HFFc6 (cell line): ENCODE data around the gene DDAH1. TPM values are rescaled to one million over a fixed set of nuclear protein-coding genes. Genes with fewer than 3 reads are reported as not detected.
A peak's percentile ranks its signal among the peaks of the same experiment; 100 is the strongest.

Experiments
- DNase-seq: peaks from one replicate; pipeline ENCODE4 v3.0.0-alpha.2; 2018
- H3K27ac Mint-ChIP-seq: 2 replicates; pipeline ENCODE4 v1.8.0; 2020; ENCODE audit warnings: mild to moderate bottlenecking, mixed read lengths
- H3K27me3 Mint-ChIP-seq: 2 replicates; pipeline ENCODE4 v1.8.0; 2021; ENCODE audit warnings: mild to moderate bottlenecking, moderate library complexity, mixed read lengths; ENCODE audit not compliant: insufficient read depth
- H3K36me3 Mint-ChIP-seq: 2 replicates; pipeline ENCODE4 v1.8.0; 2021; ENCODE audit warnings: low read depth, mixed read lengths
- H3K4me1 Mint-ChIP-seq: 2 replicates; pipeline ENCODE4 v1.8.0; 2020; ENCODE audit warnings: low read depth, mixed read lengths
- H3K4me3 Mint-ChIP-seq: 2 replicates; pipeline ENCODE4 v1.8.0; 2020; ENCODE audit warnings: mild to moderate bottlenecking, moderate library complexity, mixed read lengths
- H3K9me3 Mint-ChIP-seq: 2 replicates; pipeline ENCODE4 v1.8.0; 2020; ENCODE audit warnings: mild to moderate bottlenecking, mixed read lengths
- total RNA-seq, 6 experiments: library from RNA; stranded (reverse); fragmentation: NEBNext Ultra II Directional; extraction: Animal tissue kit (Norgen Biotek cat#: 25700); gene quantifications; 2 replicates in 1 of 6; 3 replicates in 5 of 6; pipeline ENCODE4 v1.2.3, GENCODE V29; 2021
- TF ChIP-seq, protein P1 (sequence below): fragments of 200-600 bp; sonication (generic); IDR thresholded peaks from 2 replicates; pipeline ENCODE4 v1.5.0; 2021; ENCODE audit warnings: antibody characterized with exemption, mild to moderate bottlenecking

Gene DDAH1
- total RNA-seq, 6 experiments from 2014 or later, result 235 to 320 (median 277) TPM

DNA sequence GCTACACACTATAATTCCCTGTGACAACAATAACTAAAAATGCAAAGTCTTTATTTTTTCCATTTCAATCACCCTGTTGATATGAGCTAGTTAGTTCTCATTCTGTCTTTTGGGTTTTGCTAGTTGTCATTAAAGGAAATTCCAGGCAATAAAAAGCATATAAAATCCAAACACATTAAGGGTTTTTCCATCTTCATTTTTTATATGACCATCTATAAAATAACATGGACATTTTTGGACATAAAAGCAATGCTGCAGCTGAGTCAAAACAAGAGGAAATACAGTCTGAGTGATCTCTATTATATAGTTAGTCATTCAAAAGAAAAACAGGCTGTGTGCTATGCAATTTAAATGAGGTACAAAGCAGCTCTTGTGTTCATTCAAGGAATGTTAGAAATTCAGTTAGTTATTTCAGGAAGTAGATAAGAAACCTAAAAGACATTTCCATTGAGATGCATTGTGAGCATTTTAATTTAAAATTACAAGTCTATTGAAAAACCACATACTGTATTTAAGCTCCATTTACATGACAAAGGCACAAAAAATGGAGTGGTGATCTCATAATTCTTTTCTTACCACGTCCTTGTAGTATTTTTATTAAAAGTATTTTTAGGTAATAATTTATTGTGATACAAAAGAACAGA is 121.2 kb downstream of the DDAH1 start:
- peak overlapping the region; percentile 90 for H3K27ac Mint-ChIP-seq
- peaks cover 88% of the 10 kb centered on the region for H3K4me1 Mint-ChIP-seq
- DNase-seq, result peak; percentile 87

DNA sequence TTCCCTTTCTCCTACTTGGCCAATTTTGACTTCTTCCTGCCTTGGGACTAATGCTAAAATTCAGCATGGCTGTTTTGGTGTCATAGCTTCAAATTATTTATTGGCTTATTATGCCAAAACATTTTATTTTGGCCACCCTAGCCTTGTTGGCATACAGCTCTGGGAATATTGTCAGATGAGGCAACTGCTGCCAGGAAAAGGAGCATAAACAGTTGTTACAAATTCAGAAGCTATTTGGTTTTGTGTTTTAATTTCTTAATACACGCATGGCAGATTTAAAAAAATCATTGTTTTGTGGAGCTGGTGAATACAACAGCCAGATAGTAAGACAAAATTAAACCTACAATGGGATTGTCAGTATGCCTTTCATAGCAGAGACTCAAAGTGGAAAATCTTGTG is 121.7 kb downstream of the DDAH1 start:
- Mint-ChIP-seq H3K4me1 (peaks cover 88% of the 10 kb centered on the region), H3K36me3 (peaks cover 57% of the 10 kb centered on the region), H3K27me3 (peaks cover 28% of the 10 kb centered on the region), H3K4me3 (peak overlapping the region; percentile 69), H3K27ac (peak overlapping the region; percentile 90), H3K9me3 (peaks cover under 1% of the 10 kb centered on the region; the same call in 1 of the 2 replicates)
- DNase-seq, result no peak
- TF ChIP-seq, protein P1, sequence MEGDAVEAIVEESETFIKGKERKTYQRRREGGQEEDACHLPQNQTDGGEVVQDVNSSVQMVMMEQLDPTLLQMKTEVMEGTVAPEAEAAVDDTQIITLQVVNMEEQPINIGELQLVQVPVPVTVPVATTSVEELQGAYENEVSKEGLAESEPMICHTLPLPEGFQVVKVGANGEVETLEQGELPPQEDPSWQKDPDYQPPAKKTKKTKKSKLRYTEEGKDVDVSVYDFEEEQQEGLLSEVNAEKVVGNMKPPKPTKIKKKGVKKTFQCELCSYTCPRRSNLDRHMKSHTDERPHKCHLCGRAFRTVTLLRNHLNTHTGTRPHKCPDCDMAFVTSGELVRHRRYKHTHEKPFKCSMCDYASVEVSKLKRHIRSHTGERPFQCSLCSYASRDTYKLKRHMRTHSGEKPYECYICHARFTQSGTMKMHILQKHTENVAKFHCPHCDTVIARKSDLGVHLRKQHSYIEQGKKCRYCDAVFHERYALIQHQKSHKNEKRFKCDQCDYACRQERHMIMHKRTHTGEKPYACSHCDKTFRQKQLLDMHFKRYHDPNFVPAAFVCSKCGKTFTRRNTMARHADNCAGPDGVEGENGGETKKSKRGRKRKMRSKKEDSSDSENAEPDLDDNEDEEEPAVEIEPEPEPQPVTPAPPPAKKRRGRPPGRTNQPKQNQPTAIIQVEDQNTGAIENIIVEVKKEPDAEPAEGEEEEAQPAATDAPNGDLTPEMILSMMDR, result no peak

More for the DNA sequence above, 121.2 kb downstream of the DDAH1 start:
- TF ChIP-seq, protein P1, result no peak
- peak overlapping the region; percentile 69 for H3K4me3 Mint-ChIP-seq
- H3K36me3 Mint-ChIP-seq, result peaks cover 58% of the 10 kb centered on the region
- peaks cover 4% of the 10 kb centered on the region; the same call in 1 of the 2 replicates for H3K9me3 Mint-ChIP-seq
- peaks cover 28% of the 10 kb centered on the region for H3K27me3 Mint-ChIP-seq

DNA sequence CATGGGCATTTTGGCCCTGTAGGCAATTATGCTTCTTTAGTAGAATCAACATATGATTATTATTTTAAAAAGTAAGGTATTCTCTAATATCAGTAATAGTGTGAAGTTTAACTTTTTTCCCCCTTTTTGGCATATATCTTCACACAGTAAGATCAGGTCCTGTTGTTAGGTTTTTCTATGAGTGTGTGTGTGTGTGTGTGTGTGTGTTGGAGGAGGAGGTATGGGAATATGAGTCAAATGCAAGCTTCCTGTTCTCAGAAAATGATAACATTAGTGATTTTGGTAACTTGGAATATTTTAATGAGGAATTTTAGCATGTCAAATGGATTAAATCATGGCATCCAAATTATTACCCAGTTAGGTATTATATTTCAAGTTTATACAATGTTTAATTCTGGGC is 122.8 kb downstream of the DDAH1 start:
- peaks cover 95% of the 10 kb centered on the region for H3K4me1 Mint-ChIP-seq
- DNase-seq, result peak; percentile 50
- peak overlapping the region; percentile 45 for H3K4me3 Mint-ChIP-seq
- H3K27ac Mint-ChIP-seq, result peak overlapping the region; percentile 90
- peaks cover 53% of the 10 kb centered on the region for H3K36me3 Mint-ChIP-seq
- no peaks in the 10 kb centered on the region; the same call in 1 of the 2 replicates for H3K9me3 Mint-ChIP-seq
- H3K27me3 Mint-ChIP-seq, result peaks cover 22% of the 10 kb centered on the region
- TF ChIP-seq, protein P1, result no peak

DNA sequence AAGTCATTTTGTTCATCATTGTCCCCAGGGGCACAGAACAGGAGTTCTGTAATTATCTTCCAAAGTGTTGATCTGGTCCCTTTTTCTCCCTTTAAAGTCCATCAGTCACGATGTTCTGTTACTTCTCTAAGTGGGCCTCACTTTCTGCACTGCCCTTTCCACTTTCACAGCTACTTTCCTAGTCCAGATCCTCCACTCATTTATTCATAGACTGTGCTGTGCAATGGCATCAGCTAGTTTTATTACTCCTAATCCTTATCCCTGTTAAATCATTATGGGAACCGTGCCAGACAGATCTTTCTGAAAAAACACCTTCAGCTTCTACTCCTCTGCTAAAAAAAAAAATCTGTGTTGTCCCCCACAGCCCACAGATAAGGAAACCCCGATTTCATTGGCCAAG is 124.5 kb downstream of the DDAH1 start:
- Mint-ChIP-seq H3K27me3 (peaks cover 20% of the 10 kb centered on the region), H3K4me1 (peaks cover 99% of the 10 kb centered on the region), H3K4me3 (peak overlapping the region; percentile 50), H3K36me3 (peaks cover 51% of the 10 kb centered on the region), H3K27ac (peak overlapping the region; percentile 90), H3K9me3 (no peaks in the 10 kb centered on the region; the same call in 1 of the 2 replicates)
- DNase-seq, result no peak
- TF ChIP-seq, protein P1, result no peak

DNA sequence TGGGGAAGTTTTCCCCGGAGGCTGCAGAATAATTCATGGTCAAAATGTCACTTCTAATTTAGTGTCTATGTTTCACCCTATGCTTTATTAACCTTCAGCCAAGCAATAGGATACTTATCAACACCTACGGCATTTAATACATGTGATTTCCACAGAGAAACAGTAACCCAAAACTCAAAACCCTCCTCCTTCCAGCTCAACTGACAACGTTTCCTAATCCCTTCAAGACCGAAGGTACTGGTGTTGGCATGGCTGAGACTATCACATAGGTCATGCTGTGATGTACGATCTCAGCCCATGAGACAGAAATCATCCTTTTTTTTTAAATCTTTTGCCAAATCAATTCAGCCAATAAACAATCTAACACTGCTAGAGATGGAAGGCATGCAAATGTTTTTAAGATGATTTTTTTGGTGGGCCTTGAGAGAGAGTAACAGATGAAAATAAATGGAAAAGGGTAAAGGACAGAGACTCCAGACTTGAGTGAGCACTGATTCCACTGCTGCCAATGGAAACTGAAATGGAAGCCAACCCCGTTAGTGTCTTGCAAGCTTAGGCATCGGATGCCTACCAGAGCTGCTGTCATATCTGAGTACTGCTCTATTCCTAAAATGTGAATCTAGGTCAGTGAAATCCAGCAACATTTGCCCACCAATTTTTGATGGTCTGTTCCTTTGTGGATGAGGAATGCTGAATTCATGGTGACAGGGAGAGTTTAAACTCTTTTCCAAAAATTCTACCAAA is 125.1 kb downstream of the DDAH1 start:
- H3K4me1 Mint-ChIP-seq, result peaks cover 99% of the 10 kb centered on the region
- peaks cover 54% of the 10 kb centered on the region for H3K36me3 Mint-ChIP-seq
- TF ChIP-seq, protein P1, result no peak
- H3K27me3 Mint-ChIP-seq, result peaks cover 19% of the 10 kb centered on the region
- no peak for DNase-seq
- peak overlapping the region; percentile 90 for H3K27ac Mint-ChIP-seq
- H3K9me3 Mint-ChIP-seq, result no peaks in the 10 kb centered on the region; the same call in 1 of the 2 replicates
- peak overlapping the region; percentile 29 for H3K4me3 Mint-ChIP-seq
